Astrocyte (in vitro differentiated cells and primary cell): ENCODE results near the gene SPRED3. TPM values are rescaled to one million over a fixed set of nuclear protein-coding genes. Genes with fewer than 3 reads are reported as not detected.

Experiments used
- DNase-seq: peaks from one replicate; pipeline ENCODE4 v3.0.0-alpha.2; 2010; ENCODE audit warnings: low read depth
- FAIRE-seq: peaks from 2 replicates; lab custom pipeline; 2011; peaks lifted over from hg19 to GRCh38; lab: Jason Lieb, UNC
- H2AFZ ChIP-seq: 2 replicates; pipeline ENCODE4 v1.6.0; 2012; ENCODE audit warnings: low read depth, low read length, inconsistent platforms
- H3K27ac ChIP-seq: 2 replicates; pipeline ENCODE4 v1.5.1; 2011; ENCODE audit warnings: low read depth, low read length, inconsistent platforms
- H3K27me3 ChIP-seq: 2 replicates; pipeline ENCODE4 v1.6.0; 2011; ENCODE audit warnings: low read length, inconsistent platforms; ENCODE audit not compliant: insufficient read depth
- H3K36me3 ChIP-seq: 2 replicates; pipeline ENCODE4 v1.5.1; 2011; ENCODE audit warnings: low read length, inconsistent platforms; ENCODE audit not compliant: insufficient read depth
- H3K4me1 ChIP-seq: 2 replicates; pipeline ENCODE4 v1.5.1; 2011; ENCODE audit warnings: low read length, inconsistent platforms; ENCODE audit not compliant: insufficient read depth
- H3K4me2 ChIP-seq: 2 replicates; pipeline ENCODE4 v1.6.0; 2012; ENCODE audit warnings: low read length, inconsistent platforms
- H3K4me3 ChIP-seq: 2 replicates; pipeline ENCODE4 v1.5.1; 2011; ENCODE audit warnings: low read depth, mild to moderate bottlenecking, low read length, inconsistent platforms; ENCODE audit not compliant: insufficient read depth
- H3K79me2 ChIP-seq: 2 replicates; pipeline ENCODE4 v1.6.0; 2012; ENCODE audit warnings: mild to moderate bottlenecking, low read length, inconsistent platforms; ENCODE audit not compliant: insufficient read depth
- H3K9ac ChIP-seq: 2 replicates; pipeline ENCODE4 v1.6.0; 2012; ENCODE audit warnings: mild to moderate bottlenecking, low read length, inconsistent platforms
- H3K9me3 ChIP-seq: 2 replicates; pipeline ENCODE4 v1.5.1; 2012; ENCODE audit warnings: low read depth, mild to moderate bottlenecking, low read length, inconsistent platforms; ENCODE audit not compliant: insufficient read depth
- H4K20me1 ChIP-seq: 2 replicates; pipeline ENCODE4 v1.6.0; 2012; ENCODE audit warnings: low read length, inconsistent platforms; ENCODE audit not compliant: insufficient read depth
- H3K27ac Mint-ChIP-seq: one replicate; pipeline ENCODE4 v1.8.0; 2021; ENCODE audit warnings: mild to moderate bottlenecking, mixed read lengths; ENCODE audit not compliant: unreplicated experiment
- H3K27me3 Mint-ChIP-seq: one replicate; pipeline ENCODE4 v1.8.0; 2021; ENCODE audit warnings: low read depth, mixed read lengths; ENCODE audit not compliant: unreplicated experiment
- H3K36me3 Mint-ChIP-seq: one replicate; pipeline ENCODE4 v1.8.0; 2021; ENCODE audit warnings: low read depth, mixed read lengths; ENCODE audit not compliant: unreplicated experiment
- H3K4me1 Mint-ChIP-seq: one replicate; pipeline ENCODE4 v1.8.0; 2021; ENCODE audit warnings: low read depth, mixed read lengths; ENCODE audit not compliant: unreplicated experiment
- H3K4me3 Mint-ChIP-seq: one replicate; pipeline ENCODE4 v1.8.0; 2021; ENCODE audit warnings: mild to moderate bottlenecking, moderate library complexity, mixed read lengths; ENCODE audit not compliant: unreplicated experiment
- H3K9me3 Mint-ChIP-seq: one replicate; pipeline ENCODE4 v1.8.0; 2021; ENCODE audit warnings: mild to moderate bottlenecking, mixed read lengths; ENCODE audit not compliant: unreplicated experiment
- EZH2 ChIP-seq: IDR thresholded peaks from 2 replicates; pipeline ENCODE4 v1.6.1; 2012; ENCODE audit warnings: mild to moderate bottlenecking, low read length, inconsistent platforms; ENCODE audit not compliant: insufficient read depth
- total RNA-seq: library from RNA; stranded (reverse); gene quantifications from 2 replicates; pipeline ENCODE4 v1.2.1, GENCODE V29; 2021
- TF ChIP-seq, protein P1 (sequence below): IDR thresholded peaks from 2 replicates; pipeline ENCODE4 v1.5.1; 2011; ENCODE audit warnings: low read depth, mild to moderate bottlenecking, inconsistent platforms, low read length, moderate library complexity; ENCODE audit not compliant: insufficient read depth

Gene SPRED3
- total RNA-seq, 1 donor from 2014 or later: 19.0 TPM

DNA sequence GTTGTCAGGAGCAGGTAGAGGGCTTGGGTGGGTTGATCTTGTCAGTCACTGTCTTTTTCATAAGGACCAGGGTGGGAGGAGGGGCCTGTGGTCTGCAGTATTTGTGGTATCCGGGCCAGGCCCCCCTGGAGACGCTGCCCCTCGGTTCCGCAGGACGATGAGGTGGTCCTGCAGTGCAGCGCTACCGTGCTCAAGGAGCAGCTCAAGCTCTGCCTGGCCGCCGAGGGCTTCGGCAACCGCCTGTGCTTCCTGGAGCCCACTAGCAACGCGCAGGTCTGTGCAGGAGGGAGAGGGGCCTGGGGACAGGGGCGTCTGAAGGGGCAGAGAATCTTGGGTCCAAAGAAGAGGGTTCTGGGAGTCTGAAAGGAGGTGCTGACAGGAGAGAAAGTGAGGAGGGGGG lies 52.1 kb downstream of the SPRED3 start:
- no peaks in the 10 kb centered on the region for H3K36me3 Mint-ChIP-seq
- Histone ChIP-seq H3K4me1 (no peaks in the 10 kb centered on the region), H3K9me3 (no peaks in the 10 kb centered on the region), H3K4me2 (no peak overlapping the region), H3K27me3 (no peaks in the 10 kb centered on the region), H3K27ac (no peak overlapping the region), H3K36me3 (no peaks in the 10 kb centered on the region), H2AFZ (no peak overlapping the region), H4K20me1 (no peaks in the 10 kb centered on the region), H3K4me3 (no peak overlapping the region), H3K79me2 (no peaks in the 10 kb centered on the region), H3K9ac (no peak overlapping the region)
- no peak overlapping the region for H3K27ac Mint-ChIP-seq
- FAIRE-seq (no peak), DNase-seq (no peak)
- H3K27me3 Mint-ChIP-seq: peaks cover 14% of the 10 kb centered on the region
- TF ChIP-seq, protein P1, sequence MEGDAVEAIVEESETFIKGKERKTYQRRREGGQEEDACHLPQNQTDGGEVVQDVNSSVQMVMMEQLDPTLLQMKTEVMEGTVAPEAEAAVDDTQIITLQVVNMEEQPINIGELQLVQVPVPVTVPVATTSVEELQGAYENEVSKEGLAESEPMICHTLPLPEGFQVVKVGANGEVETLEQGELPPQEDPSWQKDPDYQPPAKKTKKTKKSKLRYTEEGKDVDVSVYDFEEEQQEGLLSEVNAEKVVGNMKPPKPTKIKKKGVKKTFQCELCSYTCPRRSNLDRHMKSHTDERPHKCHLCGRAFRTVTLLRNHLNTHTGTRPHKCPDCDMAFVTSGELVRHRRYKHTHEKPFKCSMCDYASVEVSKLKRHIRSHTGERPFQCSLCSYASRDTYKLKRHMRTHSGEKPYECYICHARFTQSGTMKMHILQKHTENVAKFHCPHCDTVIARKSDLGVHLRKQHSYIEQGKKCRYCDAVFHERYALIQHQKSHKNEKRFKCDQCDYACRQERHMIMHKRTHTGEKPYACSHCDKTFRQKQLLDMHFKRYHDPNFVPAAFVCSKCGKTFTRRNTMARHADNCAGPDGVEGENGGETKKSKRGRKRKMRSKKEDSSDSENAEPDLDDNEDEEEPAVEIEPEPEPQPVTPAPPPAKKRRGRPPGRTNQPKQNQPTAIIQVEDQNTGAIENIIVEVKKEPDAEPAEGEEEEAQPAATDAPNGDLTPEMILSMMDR: no peak
- no peak for TF ChIP-seq EZH2
- no peaks in the 10 kb centered on the region for H3K4me1 Mint-ChIP-seq
- H3K9me3 Mint-ChIP-seq: no peaks in the 10 kb centered on the region
- H3K4me3 Mint-ChIP-seq: no peak overlapping the region

DNA sequence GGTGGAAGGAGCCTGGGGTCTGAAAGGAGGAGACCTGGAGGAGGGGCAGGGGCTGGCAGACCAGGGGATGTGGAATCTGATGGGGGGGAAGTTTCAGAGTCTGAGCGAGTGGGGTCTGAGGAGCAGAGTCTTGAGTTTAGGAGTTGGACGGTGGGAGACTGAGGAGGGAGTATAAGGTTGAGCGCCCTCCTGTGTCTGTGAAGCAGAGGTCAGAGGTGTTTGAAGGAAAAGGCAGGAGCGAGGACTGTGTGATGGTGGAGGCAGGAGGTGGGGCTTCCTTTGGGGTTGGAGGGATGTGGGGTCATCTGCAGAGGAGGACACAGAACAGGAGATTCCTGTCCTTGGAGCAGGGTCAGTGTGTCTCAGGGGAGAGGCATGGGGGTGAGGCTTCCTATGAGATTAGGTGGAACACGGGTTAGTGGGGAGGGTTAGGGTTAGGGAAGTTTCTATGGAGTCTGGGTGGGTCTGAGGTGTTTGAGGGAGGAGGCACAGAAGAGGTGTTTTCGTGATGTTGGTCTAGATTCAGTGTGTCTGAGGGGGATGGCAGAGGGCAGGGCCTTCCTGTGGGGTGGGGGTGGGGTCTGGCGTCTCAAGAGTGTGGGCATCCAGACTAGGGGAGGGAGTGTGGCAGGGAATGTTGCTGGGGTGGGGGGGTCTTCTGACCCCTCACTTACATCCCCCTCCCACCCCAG lies 53.3 kb downstream of the SPRED3 start:
- no peaks in the 10 kb centered on the region for H3K79me2 ChIP-seq
- no peak overlapping the region for H3K4me2 ChIP-seq
- no peaks in the 10 kb centered on the region for H3K4me1 ChIP-seq
- no peaks in the 10 kb centered on the region for H3K9me3 ChIP-seq
- no peaks in the 10 kb centered on the region for H3K9me3 Mint-ChIP-seq
- H3K27ac ChIP-seq: no peak overlapping the region
- no peaks in the 10 kb centered on the region for H3K27me3 ChIP-seq
- TF ChIP-seq, protein P1: no peak
- no peak for TF ChIP-seq EZH2
- FAIRE-seq (no peak), DNase-seq (no peak)
- no peak overlapping the region for H3K9ac ChIP-seq
- H3K36me3 Mint-ChIP-seq: no peaks in the 10 kb centered on the region
- no peaks in the 10 kb centered on the region for H4K20me1 ChIP-seq
- no peak overlapping the region for H3K4me3 Mint-ChIP-seq
- H3K27ac Mint-ChIP-seq: no peak overlapping the region
- H3K27me3 Mint-ChIP-seq: peaks cover 22% of the 10 kb centered on the region
- no peak overlapping the region for H3K4me3 ChIP-seq
- H2AFZ ChIP-seq: no peak overlapping the region
- no peaks in the 10 kb centered on the region for H3K4me1 Mint-ChIP-seq
- no peaks in the 10 kb centered on the region for H3K36me3 ChIP-seq

DNA sequence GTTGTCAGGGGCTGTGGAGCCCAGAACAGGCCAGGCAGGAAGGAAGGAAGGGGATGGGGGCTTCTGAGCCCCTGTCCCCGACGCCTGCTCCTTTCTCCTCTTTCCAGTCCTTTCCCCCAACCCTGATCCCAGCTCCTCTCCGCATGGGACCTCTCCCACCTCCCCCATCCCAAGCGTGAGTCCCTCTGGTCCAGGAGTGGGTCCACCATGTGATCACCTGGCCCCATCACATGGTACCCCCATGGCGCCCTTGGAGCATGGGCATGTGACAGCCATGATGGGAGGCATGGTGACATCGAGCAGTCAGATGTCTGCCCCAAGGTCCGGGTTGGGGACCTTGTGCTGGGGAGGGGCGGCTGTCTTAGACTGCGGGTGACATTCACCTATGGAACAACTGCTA lies 54.2 kb downstream of the SPRED3 start:
- no peaks in the 10 kb centered on the region for H3K9me3 ChIP-seq
- FAIRE-seq (no peak), DNase-seq (no peak)
- peaks cover 23% of the 10 kb centered on the region for H3K27me3 Mint-ChIP-seq
- H3K27ac ChIP-seq: no peak overlapping the region
- H3K36me3 ChIP-seq: no peaks in the 10 kb centered on the region
- no peaks in the 10 kb centered on the region for H3K4me1 ChIP-seq
- H3K9ac ChIP-seq: no peak overlapping the region
- H3K4me2 ChIP-seq: no peak overlapping the region
- no peaks in the 10 kb centered on the region for H3K9me3 Mint-ChIP-seq
- no peak overlapping the region for H3K27ac Mint-ChIP-seq
- no peaks in the 10 kb centered on the region for H3K4me1 Mint-ChIP-seq
- no peak overlapping the region for H3K4me3 Mint-ChIP-seq
- H3K36me3 Mint-ChIP-seq: no peaks in the 10 kb centered on the region
- no peak for TF ChIP-seq EZH2
- TF ChIP-seq, protein P1: no peak
- H4K20me1 ChIP-seq: no peaks in the 10 kb centered on the region
- H2AFZ ChIP-seq: no peak overlapping the region
- H3K79me2 ChIP-seq: no peaks in the 10 kb centered on the region
- H3K27me3 ChIP-seq: no peaks in the 10 kb centered on the region
- H3K4me3 ChIP-seq: no peak overlapping the region
